IMR-90 (cell line): ENCODE data around the gene FEV. TPM values are rescaled to one million over a fixed set of nuclear protein-coding genes. Genes with fewer than 3 reads are reported as not detected.

Experiments used
- ATAC-seq: fragments of 200-7000 bp; cut with Tn5 transposase; 2 replicates; pipeline ENCODE4 v1.9.1; 2020; ENCODE audit warnings: low read depth, mild to moderate bottlenecking, moderate library complexity
- BruUV-seq: library from RNA; stranded (reverse); fragments of 400-500 nt; replicated peaks from 2 replicates; lab custom pipeline; 2021; lab: Mats Ljungman, UMichigan
- CTCF ChIA-PET: fragments of 300-600 bp; formaldehyde crosslinking; extraction: SDS; loops from one replicate; lab custom pipeline; 2021; ENCODE audit warnings: antibody characterized with exemption; lab: Yijun Ruan, JAX
- POLR2A ChIA-PET: fragments of 300-600 bp; sonication (Branson Sonifier 250); formaldehyde crosslinking; loops from one replicate; lab custom pipeline; 2022; ENCODE audit warnings: antibody characterized with exemption; ENCODE audit not compliant: unreplicated experiment; lab: Charles Lee
- DNase-seq: peaks from one replicate; pipeline ENCODE4 v3.0.0; 2013
- H2AFZ ChIP-seq: replicated peaks from 2 replicates; pipeline ENCODE3; 2013; ENCODE audit warnings: low read length, mild to moderate bottlenecking; ENCODE audit not compliant: poor library complexity
- H2AK5ac ChIP-seq: 2 replicates; pipeline ENCODE4 v1.6.1; 2013; ENCODE audit warnings: low read depth, low read length, inconsistent platforms
- H2AK9ac ChIP-seq: replicated peaks from 2 replicates; pipeline ENCODE3; 2013; ENCODE audit warnings: mild to moderate bottlenecking, low read depth, low read length, moderate library complexity; ENCODE audit not compliant: poor library complexity
- H2BK120ac ChIP-seq: 2 replicates; pipeline ENCODE4 v1.6.1; 2013; ENCODE audit warnings: low read depth, low read length, inconsistent platforms
- H2BK15ac ChIP-seq: 3 replicates; pipeline ENCODE4 v1.6.1; 2013; ENCODE audit warnings: low read depth, low read length, inconsistent platforms
- H2BK20ac ChIP-seq: 2 replicates; pipeline ENCODE4 v1.6.1; 2013; ENCODE audit warnings: low read depth, mild to moderate bottlenecking, inconsistent platforms, low read length, moderate library complexity
- H2BK5ac ChIP-seq: 2 replicates; pipeline ENCODE4 v1.6.1; 2013; ENCODE audit warnings: mild to moderate bottlenecking, low read depth, low read length, inconsistent platforms; ENCODE audit not compliant: poor library complexity, severe bottlenecking
- H3K14ac ChIP-seq: replicated peaks from 2 replicates; pipeline ENCODE4 v1.6.1; 2013; ENCODE audit warnings: low read depth, low read length, inconsistent platforms
- H3K18ac ChIP-seq: 2 replicates; pipeline ENCODE4 v1.6.1; 2013; ENCODE audit warnings: low read depth, low read length, control low read depth
- H3K23ac ChIP-seq: 2 replicates; pipeline ENCODE4 v1.6.1; 2013; ENCODE audit warnings: low read depth, low read length, inconsistent platforms
- H3K27ac ChIP-seq: 2 replicates; pipeline ENCODE4 v1.5.1; 2013; ENCODE audit warnings: mild to moderate bottlenecking, control low read depth, low read length; ENCODE audit not compliant: insufficient read depth
- H3K27me3 ChIP-seq: 2 replicates; pipeline ENCODE4 v1.6.1; 2013; ENCODE audit warnings: low read length; ENCODE audit not compliant: control insufficient read depth, insufficient read depth
- H3K36me3 ChIP-seq: 2 replicates; pipeline ENCODE4 v1.6.1; 2013; ENCODE audit warnings: low read length, mixed read lengths; ENCODE audit not compliant: control insufficient read depth, insufficient read depth
- H3K4ac ChIP-seq: 2 replicates; pipeline ENCODE4 v1.6.1; 2013; ENCODE audit warnings: low read depth, low read length, inconsistent platforms
- H3K4me1 ChIP-seq: 2 replicates; pipeline ENCODE4 v1.6.1; 2013; ENCODE audit warnings: low read length, mixed read lengths; ENCODE audit not compliant: control insufficient read depth, insufficient read depth
- H3K4me2 ChIP-seq: 2 replicates; pipeline ENCODE4 v1.6.1; 2013; ENCODE audit warnings: low read depth, mild to moderate bottlenecking, control low read depth, low read length, moderate library complexity
- H3K4me3 ChIP-seq: 2 replicates; pipeline ENCODE4 v1.5.1; 2013; ENCODE audit warnings: low read depth, mild to moderate bottlenecking, control low read depth, low read length, moderate library complexity; ENCODE audit not compliant: insufficient read depth
- H3K56ac ChIP-seq: 2 replicates; pipeline ENCODE4 v1.6.1; 2013; ENCODE audit warnings: low read length, inconsistent platforms; ENCODE audit not compliant: insufficient read depth; ENCODE audit errors: extremely low read depth
- H3K79me1 ChIP-seq, 2 experiments: 2 replicates each; pipeline ENCODE4 v1.6.1; 2013; ENCODE audit warnings: low read length in 2 of 2, inconsistent platforms in 1 of 2, low read depth in 1 of 2
- H3K9ac ChIP-seq: 2 replicates; pipeline ENCODE4 v1.6.1; 2013; ENCODE audit warnings: low read depth, low read length, control low read depth
- H3K9me1 ChIP-seq: 2 replicates; pipeline ENCODE4 v1.6.1; 2013; ENCODE audit warnings: low read length, inconsistent platforms; ENCODE audit not compliant: insufficient read depth
- H3K9me3 ChIP-seq: 2 replicates; pipeline ENCODE4 v1.6.1; 2013; ENCODE audit warnings: low read length; ENCODE audit not compliant: control insufficient read depth, insufficient read depth
- H4K20me1 ChIP-seq: 2 replicates; pipeline ENCODE4 v1.6.1; 2013; ENCODE audit warnings: low read length, inconsistent platforms; ENCODE audit not compliant: insufficient read depth
- H4K5ac ChIP-seq: 2 replicates; pipeline ENCODE4 v1.6.1; 2013; ENCODE audit warnings: mild to moderate bottlenecking, low read depth, low read length, control low read depth
- H4K8ac ChIP-seq, 2 experiments: 2 replicates each; pipeline ENCODE4 v1.6.1; 2013; ENCODE audit warnings: low read depth in 2 of 2, low read length in 2 of 2, control low read depth in 1 of 2, inconsistent platforms in 1 of 2
- H4K91ac ChIP-seq: 2 replicates; pipeline ENCODE4 v1.6.1; 2013; ENCODE audit warnings: low read depth, low read length, inconsistent platforms; ENCODE audit not compliant: insufficient read depth
- CEBPB ChIP-seq: IDR thresholded peaks from 2 replicates; pipeline ENCODE4 v1.6.1; 2012; ENCODE audit warnings: low read depth, low read length, improper control_type of control experiment
- CTCF ChIP-seq: conservative IDR thresholded peaks from 2 replicates; pipeline ENCODE4 v1.5.1; 2012; ENCODE audit warnings: mild to moderate bottlenecking, low read depth, low read length, improper control_type of control experiment
- MAFK ChIP-seq: IDR thresholded peaks from 2 replicates; pipeline ENCODE4 v1.6.1; 2012; ENCODE audit warnings: low read depth, low read length, improper control_type of control experiment
- MXI1 ChIP-seq: IDR thresholded peaks from 2 replicates; pipeline ENCODE4 v1.6.1; 2012; ENCODE audit warnings: low read depth, mild to moderate bottlenecking, low read length, moderate library complexity, borderline replicate concordance
- POLR2A ChIP-seq: IDR thresholded peaks from 2 replicates; pipeline ENCODE4 v1.6.1; 2012; ENCODE audit warnings: mild to moderate bottlenecking, low read depth, low read length
- RAD21 ChIP-seq: IDR thresholded peaks from 2 replicates; pipeline ENCODE4 v1.6.1; 2012; ENCODE audit warnings: low read length, improper control_type of control experiment
- RCOR1 ChIP-seq: IDR thresholded peaks from 2 replicates; pipeline ENCODE4 v1.6.1; 2012; ENCODE audit warnings: mild to moderate bottlenecking, low read length, improper control_type of control experiment; ENCODE audit not compliant: insufficient replicate concordance
- RFX5 ChIP-seq: IDR thresholded peaks from 2 replicates; pipeline ENCODE4 v1.8.0; 2012; ENCODE audit warnings: low read depth, mild to moderate bottlenecking, low read length, moderate library complexity
- WGBS, 2 experiments: methylation state at CpG; one replicate each; pipeline versions ENCODE4 v1.1.5 to v1.1.7; 2013; ENCODE audit warnings: missing lambda C conversion rate in 2 of 2; ENCODE audit not compliant: insufficient read length in 1 of 2; ENCODE audit errors: extremely low coverage in 2 of 2; 5-methylcytosine and 5-hydroxymethylcytosine counted together
- dilution Hi-C: fragments of 300-500 bp; cut with HindIII; formaldehyde crosslinking; loops from one replicate; pipeline ENCODE4 v1.14.3; 2018; ENCODE audit warnings: low sequenced_read_pairs; ENCODE audit not compliant: unreplicated experiment
- in situ Hi-C: fragments of 300-500 bp; cut with MboI; formaldehyde crosslinking; loops from 3 replicates; pipeline ENCODE4 v1.14.3; 2019; ENCODE audit warnings: low sequenced_read_pairs, inconsistent platforms, mixed read lengths
- intact Hi-C: fragments of 100-400 bp; cut with micrococcal nuclease; formaldehyde crosslinking; loops from 2 replicates; pipeline ENCODE4 v1.10.0; 2022
- polyA plus RNA-seq, 3 experiments: library from polyadenylated mRNA; depleted of rRNA; stranded (reverse); fragments of >200 nt; gene quantifications; 2 replicates each; pipeline ENCODE4 v1.2.3, GENCODE V29; 2012; ENCODE audit warnings: low replicate concordance in 1 of 3
- total RNA-seq: library from RNA; depleted of rRNA; stranded (reverse); fragments of >200 nt; gene quantifications from 2 replicates; pipeline ENCODE4 v1.2.3, GENCODE V29; 2012

Gene FEV
- total and polyA plus RNA-seq, 2 of the 4 experiments (the other 2 are of a cell fraction), result not detected

- TF ChIP-seq RCOR1 (no peak), RFX5 (no peak), POLR2A (no peak), RAD21 (no peak), MXI1 (no peak), CEBPB (no peak), MAFK (no peak), CTCF (no peak)
- Histone ChIP-seq H3K27me3 (peaks cover 63% of the 10 kb centered on the region), H4K8ac (no peak overlapping the region), H2AFZ (no peak overlapping the region), H3K56ac (no peak overlapping the region), H4K20me1 (no peaks in the 10 kb centered on the region; the same call in 1 of the 2 replicates), H3K9me1 (0 out of 2 replicates have a peak, but pooled peaks cover 4% of the 10 kb centered on the region), H2BK15ac (no peak overlapping the region), H2BK120ac (no peak overlapping the region), H3K36me3 (no peaks in the 10 kb centered on the region), H2AK5ac (no peak overlapping the region), H3K4ac (no peak overlapping the region), H3K9me3 (no peaks in the 10 kb centered on the region), H3K14ac (no peak overlapping the region), H2BK20ac (no peak overlapping the region), H2BK5ac (no peak overlapping the region), H3K4me3 (no peak overlapping the region), H3K9ac (no peak overlapping the region), H3K18ac (no peak overlapping the region), H3K27ac (no peak overlapping the region), H3K23ac (no peak overlapping the region), H4K5ac (no peak overlapping the region), H4K91ac (no peak overlapping the region), H3K79me1 (no peaks in the 10 kb centered on the region), H2AK9ac (no peak overlapping the region), H3K4me1 (no peaks in the 10 kb centered on the region), H3K4me2 (no peak overlapping the region)
- 37% methylated on average over 2 of the region's 8 CpGs; no CpG with 5 or more reads in 1 of the 2 experiments for WGBS, 2 experiments
- CTCF ChIA-PET, result no interaction called here
- no peak for ATAC-seq
- dilution Hi-C loops, result no loop called here
- POLR2A ChIA-PET, result no interaction called here
- no TSS peak for BruUV-seq
- no peak for DNase-seq
- intact Hi-C loops, result no loop called here
- in situ Hi-C loops, result no loop called here
These were observed 30.3 kb downstream of the FEV start for GRCh38 chr2:218954541-218955300.
